Gastrocnemius medialis (tissue), 4 donors: ENCODE measurements around the gene DTD1. TPM values are rescaled to one million over a fixed set of nuclear protein-coding genes. Genes with fewer than 3 reads are reported as not detected.

Source experiments
- ATAC-seq, 2 donors: fragments of 150-250 bp; one replicate each; pipeline ENCODE4 v1.9.1; 2016
- DNase-seq, 2 donors: peaks; one replicate each; pipeline ENCODE4 v3.0.0-alpha.2; 2019
- H3K27ac ChIP-seq, 4 donors: fragments of 200-600 bp; sonication (generic); 1 replicate in 1 of 4; 2 replicates in 3 of 4; pipeline ENCODE4 v1.5.1; 2016 to 2018; ENCODE audit warnings: mild to moderate bottlenecking in 2 of 4, moderate library complexity in 1 of 4
- H3K27me3 ChIP-seq, 3 donors: fragments of 200-600 bp; sonication (generic) in 2 of 3; 1 replicate in 1 of 3; 2 replicates in 2 of 3; pipeline versions ENCODE4 v1.5.1 to v1.6.0; 2016 to 2019; ENCODE audit warnings: mild to moderate bottlenecking in 1 of 3, moderate library complexity in 1 of 3
- H3K36me3 ChIP-seq, 2 donors: fragments of 200-600 bp; sonication (generic) in 1 of 2; one replicate each; pipeline ENCODE4 v1.5.1; 2017 to 2018
- H3K4me1 ChIP-seq, 2 donors: fragments of 200-600 bp; sonication (generic) in 1 of 2; one replicate each; pipeline ENCODE4 v1.5.1; 2016 to 2017; ENCODE audit warnings: mild to moderate bottlenecking in 2 of 2
- H3K4me3 ChIP-seq, 4 donors: fragments of 200-600 bp; sonication (generic) in 3 of 4; 1 replicate in 1 of 4; 2 replicates in 3 of 4; pipeline ENCODE4 v1.5.1; 2016 to 2019; ENCODE audit warnings: mild to moderate bottlenecking in 2 of 4
- H3K9me3 ChIP-seq, 3 donors: fragments of 200-600 bp; sonication (generic) in 2 of 3; 1 replicate in 1 of 3; 2 replicates in 2 of 3; pipeline ENCODE4 v1.5.1; 2016 to 2019
- POLR2A ChIP-seq, 2 donors: fragments of 450-650 bp; IDR thresholded peaks; one replicate each; pipeline ENCODE4 v1.6.1; 2017; ENCODE audit warnings: antibody characterized with exemption in 2 of 2, mild to moderate bottlenecking in 2 of 2, moderate library complexity in 2 of 2
- in situ Hi-C, 4 donors: fragments of 200-750 bp; cut with MboI; loops; one replicate each; pipeline versions ENCODE4 v1.15.0 to v1.8.0; 2017; ENCODE audit warnings: low sequenced_read_pairs in 4 of 4
- intact Hi-C: fragments of 100-400 bp; cut with DNase I; formaldehyde crosslinking; loops from one replicate; pipeline ENCODE4 v1.15.1; 2023; ENCODE audit warnings: low total_unique reads
- total RNA-seq, 4 donors: library from RNA; depleted of rRNA; stranded (reverse); fragments of >200 nt; gene quantifications; one replicate each; pipeline versions ENCODE4 v1.1.0 to v1.2.3, GENCODE V29; 2016
- TF ChIP-seq, protein P1 (sequence below), 5 experiments: fragments of 450-650 bp in 3 of 5; fragments of 200-600 bp in 2 of 5; sonication (generic) in 2 of 5; IDR thresholded peaks in 4 of 5; conservative IDR thresholded peaks in 1 of 5; 1 replicate in 4 of 5; 2 replicates in 1 of 5; pipeline ENCODE4 v1.5.1; 2016 to 2019; ENCODE audit warnings: antibody characterized with exemption in 5 of 5, mild to moderate bottlenecking in 3 of 5, moderate library complexity in 3 of 5

DTD1 gene
- total RNA-seq, 4 donors from 2014 or later = 18.0 to 33.0 (median 26.5) TPM

DNA sequence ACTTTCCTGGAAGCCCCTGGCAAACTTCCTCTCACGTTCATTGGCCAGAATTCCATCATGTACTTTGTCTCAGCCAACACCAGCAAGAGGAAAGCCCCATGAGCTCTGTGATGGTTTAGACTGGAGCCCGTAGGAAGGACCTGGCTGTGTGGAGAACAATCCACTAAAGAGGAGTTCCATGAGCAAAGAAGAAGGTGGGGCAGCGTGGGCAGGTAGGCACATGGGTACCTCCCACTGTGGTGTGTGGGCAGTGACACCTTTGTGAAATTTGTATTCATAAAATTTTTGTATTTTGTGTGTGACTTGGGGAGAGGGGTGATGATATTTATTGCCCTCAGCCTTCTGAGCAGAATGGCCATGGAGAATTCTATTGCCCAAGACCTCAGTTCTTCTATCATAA lies 136.2 kb downstream of the DTD1 start:
- Histone ChIP-seq H3K27me3 (no peaks in the 10 kb centered on the region), H3K4me3 (no peak overlapping the region), H3K9me3 (no peaks in the 10 kb centered on the region), H3K27ac (no peak overlapping the region), H3K36me3 (no peaks in the 10 kb centered on the region), H3K4me1 (no peaks in the 10 kb centered on the region)
- DNase-seq (no peak), ATAC-seq (no peak)
- no peak for TF ChIP-seq POLR2A (IDR thresholded peaks at IDR 0.05)
- TF ChIP-seq, protein P1, sequence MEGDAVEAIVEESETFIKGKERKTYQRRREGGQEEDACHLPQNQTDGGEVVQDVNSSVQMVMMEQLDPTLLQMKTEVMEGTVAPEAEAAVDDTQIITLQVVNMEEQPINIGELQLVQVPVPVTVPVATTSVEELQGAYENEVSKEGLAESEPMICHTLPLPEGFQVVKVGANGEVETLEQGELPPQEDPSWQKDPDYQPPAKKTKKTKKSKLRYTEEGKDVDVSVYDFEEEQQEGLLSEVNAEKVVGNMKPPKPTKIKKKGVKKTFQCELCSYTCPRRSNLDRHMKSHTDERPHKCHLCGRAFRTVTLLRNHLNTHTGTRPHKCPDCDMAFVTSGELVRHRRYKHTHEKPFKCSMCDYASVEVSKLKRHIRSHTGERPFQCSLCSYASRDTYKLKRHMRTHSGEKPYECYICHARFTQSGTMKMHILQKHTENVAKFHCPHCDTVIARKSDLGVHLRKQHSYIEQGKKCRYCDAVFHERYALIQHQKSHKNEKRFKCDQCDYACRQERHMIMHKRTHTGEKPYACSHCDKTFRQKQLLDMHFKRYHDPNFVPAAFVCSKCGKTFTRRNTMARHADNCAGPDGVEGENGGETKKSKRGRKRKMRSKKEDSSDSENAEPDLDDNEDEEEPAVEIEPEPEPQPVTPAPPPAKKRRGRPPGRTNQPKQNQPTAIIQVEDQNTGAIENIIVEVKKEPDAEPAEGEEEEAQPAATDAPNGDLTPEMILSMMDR (IDR thresholded peaks at IDR 0.05 in 4 of 5, conservative IDR thresholded peaks at IDR 0.05 in 1 of 5) = no peak
- in situ Hi-C loops = no loop called here
- intact Hi-C loops = no loop called here

DNA sequence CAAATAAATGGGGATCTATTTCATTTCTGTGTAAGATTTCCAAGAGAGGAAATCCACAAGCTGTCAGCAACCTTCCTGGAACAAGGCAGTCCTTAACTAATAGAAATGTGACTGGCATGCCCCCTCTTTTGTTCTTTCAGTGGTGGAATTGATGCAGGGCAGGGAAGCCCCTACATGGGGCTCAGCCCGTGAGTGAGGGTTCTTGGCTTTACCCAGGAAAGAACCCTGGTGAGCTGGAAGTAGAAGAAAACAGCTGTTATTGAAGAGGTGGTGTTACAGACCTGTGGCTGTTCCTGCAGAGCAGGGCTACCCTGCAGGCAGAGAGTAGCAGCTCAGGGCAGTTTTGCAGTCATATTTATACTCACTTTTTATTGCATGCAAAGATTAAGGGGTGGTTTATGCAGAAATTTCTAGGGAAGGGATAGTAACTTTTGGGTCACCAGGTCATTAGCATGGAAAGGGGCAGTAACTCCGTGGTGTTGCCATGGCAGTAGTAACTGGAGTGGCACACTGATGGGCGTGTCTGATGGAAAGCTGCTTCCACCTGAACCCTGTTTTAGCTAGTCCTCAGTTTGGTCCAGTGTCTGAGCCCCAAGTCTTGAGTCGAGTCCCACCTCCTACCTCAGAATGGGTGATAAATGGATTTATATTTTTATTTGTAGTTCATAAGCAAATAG lies 137.1 kb downstream of the DTD1 start:
- TF ChIP-seq POLR2A (IDR thresholded peaks at IDR 0.05) = no peak
- Histone ChIP-seq H3K27me3 (no peaks in the 10 kb centered on the region), H3K4me3 (no peak overlapping the region), H3K9me3 (no peaks in the 10 kb centered on the region), H3K27ac (no peak overlapping the region), H3K4me1 (no peaks in the 10 kb centered on the region), H3K36me3 (no peaks in the 10 kb centered on the region)
- intact Hi-C loops = no loop called here
- in situ Hi-C loops = no loop called here
- no peak for ATAC-seq
- DNase-seq = no peak

GRCh38 chr20:18727032-18727508 lies 139.2 kb downstream of the DTD1 start:
- Histone ChIP-seq H3K27ac (no peak overlapping the region), H3K4me1 (no peaks in the 10 kb centered on the region), H3K36me3 (no peaks in the 10 kb centered on the region), H3K4me3 (no peak overlapping the region), H3K27me3 (no peaks in the 10 kb centered on the region), H3K9me3 (no peaks in the 10 kb centered on the region)
- intact Hi-C loops = no loop called here
- in situ Hi-C loops = no loop called here
- TF ChIP-seq, protein P1 (IDR thresholded peaks at IDR 0.05 in 4 of 5, conservative IDR thresholded peaks at IDR 0.05 in 1 of 5) = no peak
- TF ChIP-seq POLR2A (IDR thresholded peaks at IDR 0.05) = no peak
- ATAC-seq = no peak
- no peak for DNase-seq

DNA sequence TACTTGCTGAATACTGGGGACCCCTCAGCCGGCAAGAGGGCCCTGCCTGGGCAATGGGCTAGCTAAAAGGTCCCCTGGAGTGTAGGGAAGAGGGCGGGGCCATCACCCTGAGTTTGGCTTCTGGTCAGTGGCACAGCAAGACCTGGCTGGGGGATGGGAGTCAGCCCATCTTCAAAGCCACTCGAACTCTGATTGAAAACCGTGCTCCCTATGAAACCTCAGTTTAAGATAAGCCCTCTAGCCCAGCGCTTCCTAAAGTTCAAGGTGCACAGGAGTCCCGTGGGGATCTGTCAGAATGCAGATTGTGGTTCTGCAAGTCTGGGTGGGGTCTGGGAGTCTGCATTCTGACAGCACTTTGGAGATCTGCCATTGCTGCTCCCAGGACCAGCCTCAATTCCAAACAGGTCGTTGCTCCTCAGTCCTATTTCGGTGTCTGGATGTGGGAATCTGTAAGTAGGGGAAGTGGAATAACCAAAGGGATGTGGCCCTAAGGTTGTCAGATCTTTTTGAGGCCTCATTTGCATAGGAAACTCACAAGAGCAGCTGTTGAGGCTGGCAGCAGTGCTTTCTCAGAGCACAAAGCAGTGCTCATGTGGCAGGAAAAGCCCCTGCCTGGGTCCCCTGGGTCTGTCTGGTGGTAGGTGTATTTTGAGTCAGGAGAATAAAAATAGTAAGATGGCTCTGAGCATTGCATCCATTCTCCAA lies 140.5 kb downstream of the DTD1 start:
- TF ChIP-seq, protein P1 (IDR thresholded peaks at IDR 0.05 in 4 of 5, conservative IDR thresholded peaks at IDR 0.05 in 1 of 5) = no peak
- intact Hi-C loops = no loop called here
- no peak overlapping the region for H3K4me3 ChIP-seq
- H3K36me3 ChIP-seq = no peaks in the 10 kb centered on the region
- no peaks in the 10 kb centered on the region for H3K27me3 ChIP-seq
- H3K9me3 ChIP-seq = no peaks in the 10 kb centered on the region
- in situ Hi-C loops = no loop called here
- no peak overlapping the region for H3K27ac ChIP-seq
- no peaks in the 10 kb centered on the region for H3K4me1 ChIP-seq
- DNase-seq = no peak
- no peak for ATAC-seq

DNA sequence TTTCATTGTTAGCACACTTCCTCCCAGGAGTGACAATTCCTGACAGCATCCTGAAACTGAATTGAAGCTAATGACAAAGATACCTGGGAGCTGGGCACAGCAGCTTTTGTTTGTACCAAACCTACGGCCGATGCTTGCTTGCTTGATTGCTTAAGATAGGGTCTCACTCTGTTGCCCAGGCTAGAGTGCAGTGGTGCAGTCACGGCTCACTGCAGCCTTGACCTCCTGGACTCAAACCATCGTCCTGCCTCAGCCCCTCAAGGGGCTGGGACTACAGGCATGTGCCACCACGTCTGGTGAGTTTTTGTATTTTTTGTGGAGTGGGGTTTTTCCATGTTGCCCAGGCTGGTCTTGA lies 141.0 kb downstream of the DTD1 start:
- no peaks in the 10 kb centered on the region for H3K9me3 ChIP-seq
- no peak for ATAC-seq
- no peak for TF ChIP-seq POLR2A (IDR thresholded peaks at IDR 0.05)
- in situ Hi-C loops = no loop called here
- no peaks in the 10 kb centered on the region for H3K27me3 ChIP-seq
- DNase-seq = no peak
- intact Hi-C loops = no loop called here
- H3K36me3 ChIP-seq = no peaks in the 10 kb centered on the region
- no peak overlapping the region for H3K4me3 ChIP-seq
- no peaks in the 10 kb centered on the region for H3K4me1 ChIP-seq
- H3K27ac ChIP-seq = no peak overlapping the region
